Stimulated activated CD4-positive, alpha-beta T cell treated with anti-CD3 and anti-CD28 coated beads, Interleukin-12 subunit alpha, Interleukin-12 subunit beta, amount 100 ng/mL, for 24 hours (primary cell): ENCODE data around the gene DTNB.
"Not testable (repeated sequence)": the region's sequence is repeated elsewhere in the genome, so short reads cannot be mapped to it uniquely, and the experiment has no call there.

Experiments used
- DNase-seq, 2 experiments: peaks; one replicate each; pipeline ENCODE4 v3.0.0-alpha.2; 2020; ENCODE audit warnings: low read depth in 2 of 2

The DTNB gene

DNA sequence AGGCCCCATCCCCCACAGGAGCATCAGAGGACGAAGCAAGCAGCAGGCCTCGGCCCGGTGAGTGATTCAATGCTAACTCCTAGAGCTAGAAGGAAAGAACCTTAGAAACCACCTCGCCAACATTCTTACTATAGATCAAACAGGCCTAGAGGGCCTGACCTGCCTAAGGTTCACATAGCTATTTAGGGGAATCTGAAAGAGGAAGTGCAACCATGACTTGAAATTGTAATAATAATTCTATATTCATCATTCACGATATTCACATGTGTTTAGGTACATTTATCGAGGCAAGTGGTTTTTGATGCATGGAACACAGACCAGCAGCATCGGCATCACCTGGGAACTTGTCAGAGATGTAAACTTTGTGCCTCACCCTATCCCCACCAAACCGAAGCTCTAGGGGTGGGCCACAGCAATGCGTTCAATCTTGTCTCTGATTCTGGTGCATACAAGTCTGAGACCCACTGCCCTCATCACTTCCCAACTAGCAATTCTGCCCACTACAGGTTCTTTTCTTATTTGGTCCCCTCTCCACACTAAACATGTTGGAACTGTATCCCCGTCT lies 253.6 kb downstream of the DTNB start:
- DNase-seq: no peak

DNA sequence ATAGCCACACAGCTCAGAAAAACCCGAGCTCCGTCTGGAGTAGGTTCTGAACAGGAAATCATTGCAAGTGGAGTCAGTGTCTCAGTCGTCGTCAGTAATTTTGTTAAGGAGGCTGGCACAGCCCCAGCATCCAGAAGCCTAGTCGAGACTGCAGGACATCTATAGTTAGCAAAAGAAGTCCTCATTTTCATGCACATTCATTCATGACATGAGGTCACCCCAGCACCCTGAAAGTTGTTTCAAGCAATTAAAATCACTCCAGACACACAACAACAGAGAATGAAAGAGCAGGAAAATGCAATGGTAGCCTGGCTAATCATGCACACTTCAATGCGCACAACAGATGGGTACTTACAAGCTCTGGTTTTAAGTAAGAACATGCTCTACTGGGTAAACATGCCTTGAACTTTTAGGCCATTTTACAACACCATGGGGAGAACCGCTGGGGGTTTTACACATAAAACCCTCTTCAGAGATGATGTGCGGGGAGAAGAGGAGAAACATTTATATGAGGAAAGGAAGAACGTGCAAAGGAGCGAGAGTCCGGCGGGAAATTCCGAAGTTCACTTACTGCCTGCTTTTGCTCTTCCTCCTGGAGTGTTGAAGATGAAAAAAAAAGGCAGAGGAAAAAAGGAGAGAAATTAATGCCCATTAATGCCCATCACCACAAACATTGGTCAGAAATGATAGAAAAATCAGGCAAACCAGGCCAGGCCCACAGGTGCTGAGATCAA lies 254.3 kb downstream of the DTNB start:
- DNase-seq: no peak

DNA sequence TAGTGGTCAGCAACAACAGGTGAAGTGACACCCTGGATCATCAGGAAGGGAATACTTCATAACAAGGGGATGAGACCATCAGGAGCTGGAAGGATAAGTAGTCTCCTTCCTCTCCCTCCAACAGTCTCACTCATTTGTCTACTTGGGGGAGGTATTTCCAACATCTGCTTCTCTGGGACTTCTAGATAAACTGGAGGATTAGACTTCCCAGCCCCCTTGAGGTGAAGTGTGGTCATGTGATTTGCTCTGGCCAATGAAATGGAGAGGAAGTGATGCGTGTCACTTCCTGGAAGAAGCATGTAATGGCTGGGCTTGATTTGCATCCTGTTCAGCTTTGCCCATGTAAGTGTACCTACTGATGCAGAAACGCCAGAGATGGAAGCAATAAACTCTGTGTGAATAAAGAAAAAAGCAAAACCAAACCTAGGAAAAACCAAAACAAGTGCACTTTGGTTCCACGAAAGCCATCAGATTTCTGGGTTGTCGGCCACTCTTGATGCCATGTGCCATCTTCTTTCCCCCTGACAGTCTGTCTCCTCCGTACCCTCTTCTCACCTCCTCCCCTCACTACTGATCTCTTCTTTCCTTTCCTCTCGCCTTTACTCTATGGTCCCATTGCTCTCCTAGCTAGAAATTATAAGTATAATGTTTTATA lies 255.5 kb downstream of the DTNB start:
- no peak for DNase-seq

DNA sequence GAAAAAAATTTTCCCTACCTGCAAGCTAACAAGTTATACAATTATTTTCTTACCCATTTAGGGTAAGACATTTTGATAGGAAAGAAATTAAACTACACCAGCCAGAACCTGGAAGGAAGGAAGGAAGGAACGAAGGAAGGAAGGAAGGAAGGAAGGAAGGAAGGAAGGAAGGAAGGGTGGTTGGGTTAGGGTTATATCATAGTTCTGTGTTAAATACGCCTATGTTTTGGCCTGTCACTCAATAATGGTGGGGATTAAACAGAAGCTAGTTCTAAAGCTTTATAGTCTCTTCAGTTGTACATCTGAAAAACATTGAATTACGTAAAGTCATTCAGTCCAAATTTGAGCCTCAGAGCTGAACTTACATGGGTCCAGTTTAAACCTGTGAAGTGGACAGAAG lies 256.7 kb downstream of the DTNB start:
- DNase-seq: no peak

DNA sequence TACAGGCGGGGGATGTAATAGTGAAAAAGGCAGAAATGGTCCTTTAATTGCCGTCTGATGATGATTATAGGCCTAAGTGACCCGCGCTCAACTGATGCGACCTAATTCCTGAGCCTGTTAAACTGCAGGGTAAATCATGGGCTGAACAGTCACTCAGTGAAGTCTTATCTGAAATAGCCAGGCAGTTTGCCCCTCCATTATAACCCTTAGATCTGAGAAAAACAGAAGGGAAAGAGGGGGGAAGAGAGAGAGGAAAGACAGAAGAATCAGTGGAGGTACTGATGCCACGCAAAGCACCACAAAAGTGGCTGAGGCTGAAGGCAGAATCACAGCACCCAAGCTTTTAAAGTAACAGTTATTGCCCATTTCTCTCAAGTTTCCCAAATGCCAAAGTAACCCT lies 258.6 kb downstream of the DTNB start:
- no peak for DNase-seq

DNA sequence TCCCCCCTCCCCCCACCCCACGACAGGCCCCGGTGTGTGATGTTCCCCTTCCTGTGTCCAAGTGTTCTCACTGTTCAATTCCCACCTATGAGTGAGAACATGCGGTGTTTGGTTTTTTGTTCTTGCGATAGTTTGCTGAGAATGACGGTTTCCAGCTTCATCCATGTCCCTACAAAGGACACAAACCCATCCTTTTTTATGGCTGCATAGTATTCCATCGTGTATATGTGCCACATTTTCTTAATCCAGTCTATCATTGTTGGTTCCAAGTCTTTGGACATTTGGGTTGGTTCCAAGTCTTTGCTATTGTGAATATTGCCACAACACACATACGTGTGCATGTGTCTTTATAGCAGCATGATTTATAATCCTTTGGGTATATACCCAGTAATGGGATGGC lies 260.0 kb downstream of the DTNB start:
- DNase-seq: not testable (repeated sequence)

DNA sequence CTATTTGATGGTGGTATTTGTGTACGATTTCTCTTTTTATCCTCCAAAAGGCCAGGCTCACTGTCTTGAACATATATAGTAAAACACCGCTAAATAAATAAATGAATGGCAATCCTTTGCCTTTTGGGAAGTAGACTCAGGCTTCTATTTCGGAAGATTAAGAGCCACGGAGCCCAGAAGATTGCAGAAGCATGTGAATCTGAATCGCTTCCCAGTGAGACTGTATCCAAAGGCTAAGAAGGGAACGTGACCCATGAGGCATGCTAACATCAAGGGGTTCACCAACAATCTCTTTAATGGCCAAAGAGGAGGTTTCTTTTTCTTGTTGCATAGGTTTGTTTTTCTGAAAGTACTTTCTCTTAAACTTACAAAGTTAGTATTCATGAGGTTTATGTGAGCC lies 261.6 kb downstream of the DTNB start:
- no peak for DNase-seq

DNA sequence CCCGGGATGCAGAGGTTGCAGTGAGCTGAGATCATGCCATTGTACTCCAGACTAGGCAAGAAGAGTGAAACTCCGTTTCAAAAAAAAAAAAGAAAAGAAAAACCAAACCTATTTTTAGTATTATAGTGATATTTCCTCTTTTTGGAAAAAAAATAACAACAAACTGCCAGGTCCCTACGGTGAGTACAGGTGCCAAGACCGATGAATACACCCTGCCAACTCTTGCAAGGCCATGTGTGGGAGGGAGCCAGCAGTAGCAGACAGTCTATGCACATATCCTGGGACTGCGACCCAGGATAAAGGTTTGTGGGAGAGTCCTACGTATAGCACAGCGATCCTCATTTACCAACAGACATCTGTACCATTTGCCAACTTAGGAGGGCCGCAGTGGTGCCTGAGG lies 262.1 kb downstream of the DTNB start:
- no peak for DNase-seq

DNA sequence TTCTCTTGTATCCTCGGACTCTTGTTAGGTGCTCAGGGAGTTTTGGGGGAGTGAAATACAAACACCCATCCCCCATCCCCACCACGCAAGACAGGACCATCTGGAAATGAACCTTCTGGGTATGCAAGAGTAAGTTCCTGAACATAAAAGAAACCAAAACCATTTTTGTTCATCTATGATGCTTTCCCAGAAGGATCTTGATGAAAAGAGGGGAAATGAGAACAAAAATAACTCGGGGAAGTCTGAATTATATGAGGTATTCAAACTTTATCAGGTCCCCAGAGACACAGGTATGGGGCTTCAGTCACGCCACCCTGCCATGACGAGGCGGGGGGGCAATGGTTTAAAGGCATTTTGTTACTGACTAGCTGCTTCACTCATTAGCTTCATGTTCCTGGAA lies 263.0 kb downstream of the DTNB start:
- no peak for DNase-seq

DNA sequence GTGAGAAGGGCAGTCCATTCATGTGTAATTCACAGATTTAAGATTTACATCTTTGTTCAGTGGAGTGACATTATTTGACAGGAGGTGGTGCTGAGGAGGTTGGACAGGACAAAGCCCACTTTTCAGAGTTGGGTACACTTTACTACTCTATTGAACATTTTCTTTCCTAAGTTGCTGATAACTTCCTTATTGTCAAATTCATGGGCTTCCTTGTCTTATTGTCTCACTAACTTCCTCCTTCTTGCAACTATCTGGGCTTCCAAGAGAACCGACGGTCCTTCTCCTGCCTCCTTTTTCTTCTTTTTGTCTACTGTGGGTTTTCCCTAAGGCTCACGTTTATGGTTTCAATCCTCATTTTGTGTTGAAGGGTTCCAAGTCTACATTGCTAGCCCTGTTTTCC lies 263.9 kb downstream of the DTNB start:
- no peak for DNase-seq

DNA sequence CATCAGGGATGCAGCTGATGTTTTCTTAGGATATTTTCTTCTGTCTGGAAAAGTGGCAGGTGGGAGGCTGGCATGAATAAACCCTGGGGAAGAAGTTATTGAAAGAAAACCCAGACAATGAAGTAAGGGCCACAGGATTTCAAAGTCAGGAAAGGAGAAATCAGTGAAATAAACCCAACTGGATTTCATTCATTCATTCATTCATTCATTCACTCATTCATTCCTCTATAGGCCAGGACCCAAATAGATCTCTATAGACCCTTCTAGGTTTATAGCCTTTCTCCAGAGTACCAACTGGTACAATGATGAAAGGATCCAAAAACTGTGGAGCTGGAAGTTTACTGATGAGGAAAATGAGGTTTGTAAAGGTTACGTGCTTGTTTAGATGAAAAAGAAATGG lies 264.3 kb downstream of the DTNB start:
- no peak for DNase-seq

DNA sequence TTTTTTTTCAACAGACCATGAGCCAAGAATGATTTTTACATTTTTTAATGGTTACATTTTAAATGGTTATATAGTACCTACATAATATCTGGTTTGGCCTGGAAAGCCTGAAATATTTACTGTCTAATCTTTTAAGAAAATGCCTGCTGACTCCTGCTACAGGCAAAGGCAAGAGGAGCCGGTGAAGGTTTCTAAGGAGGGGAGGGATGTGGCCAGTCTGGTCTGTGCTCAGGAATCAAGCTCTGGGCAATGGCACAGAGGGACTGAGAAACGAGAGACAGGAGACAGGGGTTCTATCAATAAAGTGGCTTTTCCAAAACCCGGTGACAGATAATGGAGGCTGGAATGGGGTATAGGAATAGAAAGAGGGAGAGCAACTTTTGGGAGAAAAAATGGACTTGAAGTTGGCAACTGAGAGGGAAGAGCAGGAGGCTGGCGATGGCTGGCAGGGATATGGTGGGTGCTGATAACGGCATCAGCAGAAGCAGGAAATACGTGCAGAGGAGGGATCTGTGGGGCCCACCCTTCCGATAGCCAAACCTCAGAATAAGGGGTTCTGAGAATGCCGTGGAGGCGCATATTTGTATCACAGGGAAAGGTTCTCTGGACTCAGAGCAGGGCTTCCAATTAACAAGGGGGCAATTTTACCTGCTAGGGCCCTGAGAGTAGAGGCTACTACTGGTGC lies 267.6 kb downstream of the DTNB start:
- DNase-seq: no peak

DNA sequence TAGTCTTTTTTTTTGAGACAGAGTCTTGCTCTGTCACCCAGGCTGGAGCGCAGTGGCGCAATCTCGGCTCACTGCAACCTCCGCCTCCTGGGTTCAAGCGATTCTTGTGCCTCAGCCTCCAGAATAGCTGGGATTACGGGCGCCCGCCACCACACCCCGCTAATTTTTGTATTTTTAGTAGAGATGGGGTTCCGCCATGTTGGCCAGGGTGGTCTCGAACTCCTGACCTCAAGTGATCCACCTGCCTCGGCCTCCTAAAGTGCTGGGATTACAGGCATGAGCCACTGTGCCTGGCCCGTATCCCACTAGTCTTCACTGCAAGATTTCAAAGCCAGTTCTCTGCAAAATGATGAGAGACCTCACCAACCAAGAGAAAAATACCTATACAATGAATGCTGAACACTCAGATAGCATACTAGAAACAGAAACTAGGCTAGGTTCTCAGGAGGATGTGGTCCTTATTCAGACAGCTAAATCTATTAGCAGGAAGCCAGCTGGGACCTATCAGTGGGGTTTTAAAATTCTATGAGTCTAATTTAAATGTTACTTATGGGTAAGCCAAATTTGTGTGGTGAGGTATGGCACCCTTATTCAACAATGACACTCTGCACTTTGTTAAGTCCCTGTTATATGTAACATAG lies 270.1 kb downstream of the DTNB start:
- DNase-seq: not testable (repeated sequence)

DNA sequence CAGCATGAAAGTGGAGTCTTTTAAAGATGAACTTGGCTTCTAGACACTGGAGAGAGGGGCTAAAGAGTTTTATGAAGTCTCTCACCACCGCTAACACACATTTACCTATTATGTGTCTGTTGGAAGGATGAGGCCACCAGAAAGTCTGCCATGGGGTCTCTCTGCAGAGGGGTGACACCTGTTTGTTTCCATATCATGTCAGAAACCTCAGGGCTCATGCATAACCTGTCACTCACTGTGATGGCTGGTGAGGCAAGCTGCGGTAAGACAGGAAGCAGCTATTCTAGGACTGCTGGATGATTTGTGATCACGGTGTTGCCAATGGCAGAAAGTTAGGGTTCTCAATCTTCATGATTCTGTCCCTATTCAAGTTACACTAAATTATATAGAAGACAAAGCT lies 270.9 kb downstream of the DTNB start:
- no peak for DNase-seq

DNA sequence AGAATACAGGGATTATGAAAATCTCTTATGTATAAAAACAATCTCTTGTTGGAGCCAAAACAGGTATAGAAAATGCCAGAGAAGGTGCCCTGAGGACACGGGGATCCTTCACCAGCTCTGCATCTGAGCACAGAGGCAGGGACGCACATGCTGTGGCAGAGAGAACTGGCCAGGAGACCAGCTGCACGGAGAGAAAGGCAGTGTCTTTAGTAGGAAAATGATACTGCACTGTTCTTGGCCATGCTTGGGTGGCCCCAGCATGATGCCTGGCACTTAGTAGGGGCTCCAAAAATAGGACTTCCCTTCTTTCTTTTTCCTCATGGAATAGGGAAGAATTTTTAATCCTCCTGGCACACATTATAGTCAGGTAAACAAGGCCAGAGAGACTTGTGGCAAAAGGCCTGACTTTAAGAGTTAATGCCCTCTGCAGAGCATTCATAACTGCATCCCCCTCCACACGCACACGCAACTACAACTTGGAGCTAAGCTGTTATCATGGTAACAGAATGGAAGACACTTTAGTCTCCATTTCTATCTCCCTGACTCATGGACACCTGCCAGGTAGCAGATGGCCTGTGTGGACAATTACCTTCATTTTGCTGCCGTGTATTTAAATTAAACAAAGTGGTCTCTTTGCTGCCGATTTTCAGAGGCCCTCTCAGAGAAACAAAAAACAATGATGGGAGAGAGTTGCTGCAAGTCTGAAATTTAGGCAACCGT lies 271.9 kb downstream of the DTNB start:
- no peak for DNase-seq

DNA sequence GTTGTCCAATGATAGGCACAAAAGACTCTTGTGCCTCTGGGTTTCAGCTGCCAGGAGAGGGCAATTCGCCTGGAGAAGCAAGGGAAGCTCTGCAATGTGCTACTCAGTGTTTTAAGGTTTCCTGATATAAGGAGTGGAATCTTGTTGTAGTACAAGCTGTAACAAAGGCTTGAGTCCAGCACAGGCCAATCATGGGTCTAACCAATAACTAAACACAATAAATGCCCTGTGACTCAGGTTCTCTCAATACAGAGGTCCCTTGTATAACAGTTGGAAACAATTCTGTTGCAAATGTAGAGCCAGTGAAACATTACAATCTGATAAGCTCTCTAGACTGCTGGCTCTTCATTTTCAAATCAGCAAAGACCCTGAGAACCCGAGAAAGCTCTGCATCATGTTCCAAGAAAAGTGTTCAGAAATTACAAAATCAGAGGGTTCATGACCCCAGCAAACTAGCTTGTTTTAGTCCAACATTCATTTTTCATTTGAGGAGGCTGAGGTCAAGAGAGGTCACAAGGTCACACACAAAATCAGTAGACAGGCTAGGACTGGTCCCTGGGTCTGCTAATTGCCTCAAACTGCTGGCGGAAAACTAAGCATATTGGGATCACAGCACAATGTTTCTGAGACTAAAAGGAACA lies 272.7 kb downstream of the DTNB start:
- DNase-seq: no peak

DNA sequence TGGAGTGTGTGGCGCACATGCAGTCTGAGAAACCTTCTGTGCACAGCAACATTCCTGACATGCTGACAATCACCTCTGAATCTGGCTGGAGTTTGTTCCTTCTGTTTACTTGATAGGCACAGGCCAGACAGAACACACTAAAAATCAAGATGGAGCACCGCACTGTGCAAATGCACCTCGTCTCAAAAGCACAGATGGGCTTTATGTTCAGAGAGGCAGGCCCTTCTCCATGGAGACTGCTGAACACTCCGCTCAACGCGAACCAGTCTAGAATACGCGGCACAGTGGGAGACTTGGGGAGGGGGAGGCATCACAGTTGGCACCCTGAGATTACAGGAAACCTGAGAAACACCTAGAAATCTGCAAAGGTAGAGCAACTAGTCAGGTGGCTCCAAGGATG lies 273.2 kb downstream of the DTNB start:
- no peak for DNase-seq

DNA sequence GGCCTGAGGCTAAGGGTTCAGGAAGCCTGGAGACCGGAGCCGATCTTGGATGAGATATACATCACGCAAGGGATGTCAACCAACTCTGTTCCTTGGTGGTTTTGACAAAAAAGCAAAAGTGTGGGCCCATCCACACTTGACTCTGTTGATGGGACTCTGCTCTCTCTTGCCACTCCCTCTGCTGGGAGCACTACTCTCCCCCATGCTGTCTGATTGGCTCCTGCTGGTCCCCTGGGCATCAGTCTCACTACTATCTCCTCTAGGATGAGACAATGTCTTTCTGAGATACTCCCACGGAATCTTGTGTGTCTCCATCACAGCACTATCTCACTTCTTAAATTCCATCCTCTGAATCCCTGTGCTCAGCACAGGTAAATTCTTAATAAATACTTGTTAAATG lies 274.8 kb downstream of the DTNB start:
- no peak for DNase-seq

DNA sequence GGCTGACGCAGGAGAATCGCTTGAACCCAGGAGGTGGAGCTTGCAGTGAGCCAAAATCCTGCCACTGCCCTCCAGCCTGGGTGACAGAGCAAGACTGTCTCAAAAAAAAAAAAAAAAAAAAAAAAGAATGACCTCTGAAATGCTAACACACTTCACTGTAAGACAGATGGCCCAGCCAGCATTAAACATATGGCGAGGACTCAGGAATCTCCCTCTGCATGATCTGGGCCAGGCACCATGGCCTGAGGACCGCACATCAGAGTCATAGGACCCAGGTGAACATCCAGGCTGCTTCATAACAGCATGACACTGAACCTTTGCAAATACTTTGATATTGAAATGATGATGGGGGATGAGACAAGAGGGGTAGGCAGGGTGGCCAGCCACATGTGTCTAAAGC lies 275.6 kb downstream of the DTNB start:
- DNase-seq: no peak

DNA sequence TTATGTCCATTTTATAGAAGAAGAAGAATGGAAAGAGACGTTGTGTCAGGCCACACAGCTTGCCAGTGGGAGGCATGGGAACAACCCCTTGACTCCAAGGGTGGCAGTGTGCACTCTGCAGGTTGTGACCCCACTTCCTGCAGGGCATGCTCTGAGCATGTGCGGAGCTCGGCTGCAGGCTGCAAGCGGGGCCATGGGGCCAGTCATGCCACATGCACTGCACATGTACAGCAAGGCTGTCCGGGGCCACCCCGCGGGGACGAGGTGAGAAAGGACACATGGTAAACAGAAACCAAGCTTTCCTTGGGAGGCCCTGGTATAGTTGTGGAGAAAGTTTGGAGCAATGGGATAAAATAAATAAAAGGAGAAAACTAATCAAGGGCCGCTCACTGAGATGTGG lies 284.2 kb downstream of the DTNB start:
- DNase-seq: no peak

DNA sequence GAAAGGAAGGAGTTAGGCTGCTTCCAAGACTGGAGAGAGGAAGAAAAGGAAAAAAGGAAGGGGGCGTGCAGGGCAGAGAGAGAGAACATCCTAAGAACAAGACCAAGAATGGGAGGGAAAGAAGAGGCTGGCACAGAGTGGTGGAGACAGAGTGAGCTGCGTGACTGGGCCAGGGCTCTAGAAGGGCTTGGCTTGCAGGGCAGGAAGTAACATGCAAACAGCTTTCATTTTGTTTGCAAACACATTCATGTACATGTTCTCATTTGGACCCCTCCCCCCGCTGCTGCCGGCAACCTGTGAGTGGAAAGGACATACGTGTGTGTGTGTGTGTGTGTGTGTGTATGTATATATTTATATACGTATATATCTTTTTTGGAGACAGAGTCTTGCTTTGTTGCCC lies 284.9 kb downstream of the DTNB start:
- DNase-seq: no peak
